T-helper 2 cell treated with Interferon-gamma antibody and Interleukin-4, amounts not matched to agents 100 ng/mL and 5 ng/mL, for 36 hours (primary cell): ENCODE data around the gene MICALL1. TPM values are rescaled to one million over a fixed set of nuclear protein-coding genes. Genes with fewer than 3 reads are reported as not detected.

Source experiments
- intact Hi-C: fragments of 100-400 bp; cut with micrococcal nuclease; formaldehyde crosslinking; loops from one replicate; pipeline ENCODE4 v1.15.1; 2023
- total RNA-seq: library from RNA; stranded (reverse); gene quantifications from 2 replicates; pipeline ENCODE4 v1.2.3, GENCODE V29; 2022

The MICALL1 gene, protein sequence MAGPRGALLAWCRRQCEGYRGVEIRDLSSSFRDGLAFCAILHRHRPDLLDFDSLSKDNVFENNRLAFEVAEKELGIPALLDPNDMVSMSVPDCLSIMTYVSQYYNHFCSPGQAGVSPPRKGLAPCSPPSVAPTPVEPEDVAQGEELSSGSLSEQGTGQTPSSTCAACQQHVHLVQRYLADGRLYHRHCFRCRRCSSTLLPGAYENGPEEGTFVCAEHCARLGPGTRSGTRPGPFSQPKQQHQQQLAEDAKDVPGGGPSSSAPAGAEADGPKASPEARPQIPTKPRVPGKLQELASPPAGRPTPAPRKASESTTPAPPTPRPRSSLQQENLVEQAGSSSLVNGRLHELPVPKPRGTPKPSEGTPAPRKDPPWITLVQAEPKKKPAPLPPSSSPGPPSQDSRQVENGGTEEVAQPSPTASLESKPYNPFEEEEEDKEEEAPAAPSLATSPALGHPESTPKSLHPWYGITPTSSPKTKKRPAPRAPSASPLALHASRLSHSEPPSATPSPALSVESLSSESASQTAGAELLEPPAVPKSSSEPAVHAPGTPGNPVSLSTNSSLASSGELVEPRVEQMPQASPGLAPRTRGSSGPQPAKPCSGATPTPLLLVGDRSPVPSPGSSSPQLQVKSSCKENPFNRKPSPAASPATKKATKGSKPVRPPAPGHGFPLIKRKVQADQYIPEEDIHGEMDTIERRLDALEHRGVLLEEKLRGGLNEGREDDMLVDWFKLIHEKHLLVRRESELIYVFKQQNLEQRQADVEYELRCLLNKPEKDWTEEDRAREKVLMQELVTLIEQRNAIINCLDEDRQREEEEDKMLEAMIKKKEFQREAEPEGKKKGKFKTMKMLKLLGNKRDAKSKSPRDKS
- 27.9 and 29.3 TPM in 2 replicates for total RNA-seq

DNA sequence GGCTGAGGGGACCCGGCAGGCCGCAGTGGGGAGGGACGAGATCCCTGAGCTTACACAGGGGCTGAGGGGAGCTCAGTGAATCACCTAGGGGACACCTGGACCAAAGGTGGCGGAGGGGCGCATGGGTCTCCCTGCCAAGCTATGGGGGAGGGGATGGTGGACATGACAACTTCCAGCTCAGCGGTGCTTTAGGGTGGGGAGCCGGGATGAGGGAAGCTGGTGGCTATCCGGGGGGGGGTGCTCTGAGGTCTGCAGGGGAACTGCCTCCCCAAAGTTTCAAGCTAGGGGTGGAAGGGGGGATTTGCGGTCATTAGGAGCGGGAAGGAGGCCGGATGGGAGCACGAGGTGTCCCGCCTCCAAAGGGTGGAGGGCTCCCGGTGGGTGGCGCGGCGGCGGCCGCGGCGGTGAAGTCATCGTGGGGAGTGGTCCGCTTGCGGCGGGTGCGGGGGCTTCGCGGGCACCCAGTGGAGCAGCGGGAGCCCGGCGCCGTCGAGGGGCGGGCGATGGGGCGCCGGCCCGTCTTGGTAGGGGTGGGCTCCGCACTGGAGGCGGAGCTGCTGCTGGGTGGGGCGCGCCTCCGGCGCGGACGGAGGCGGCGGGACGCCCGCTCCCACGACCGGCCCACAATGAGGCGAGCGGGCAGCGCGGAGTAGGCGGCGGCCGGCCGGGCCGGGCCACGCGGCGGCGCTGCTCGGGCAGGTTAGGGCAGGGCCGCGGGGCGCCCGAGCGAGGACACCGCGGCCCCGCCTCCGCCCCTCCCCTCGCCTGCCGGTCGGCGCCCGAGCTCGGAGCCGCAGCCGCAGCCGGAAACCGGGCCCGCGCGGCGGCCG lies at the start of gene MICALL1:
Gene MICALL1, plus strand, starts transcription at position 764 of the 830 bp plus-strand sequence. CDS start 126 bp downstream, outside the sequence.
- intact Hi-C loops = loop anchor here (5.0 kb wide), 1 partner anchor 47 kb away; the partner anchor contains the start of genes C22orf23 and POLR2F

DNA sequence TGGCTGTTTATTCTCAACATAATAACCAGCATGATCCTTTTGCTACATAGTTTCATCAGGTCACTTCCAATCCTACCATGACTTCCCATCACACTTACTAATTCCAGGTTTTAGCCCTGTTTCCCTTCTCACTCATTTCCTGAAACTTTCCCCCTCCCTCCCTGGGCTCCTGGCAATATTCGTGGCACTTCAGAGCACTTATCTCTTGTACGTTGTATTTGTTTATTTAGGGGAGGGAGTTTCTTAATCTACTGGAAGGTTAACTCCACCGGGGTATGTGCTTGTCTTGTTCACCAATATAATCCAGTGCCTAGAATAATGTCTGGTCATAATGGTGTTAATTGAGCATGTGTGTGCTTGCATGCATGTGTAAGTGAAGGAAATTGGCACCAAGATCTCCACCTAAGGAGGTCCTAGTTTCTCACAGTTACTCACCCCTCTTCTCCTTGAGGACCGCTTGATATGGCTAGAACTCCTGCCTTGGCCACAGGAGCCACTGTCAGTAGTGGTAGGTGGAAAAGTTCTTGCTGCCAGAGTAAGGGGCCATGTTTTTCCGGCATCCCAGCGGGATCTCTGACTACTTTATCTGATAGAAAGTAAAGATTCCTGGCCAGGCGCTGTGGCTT lies 45.2 kb upstream of the MICALL1 start:
- intact Hi-C loops = no loop called here

DNA sequence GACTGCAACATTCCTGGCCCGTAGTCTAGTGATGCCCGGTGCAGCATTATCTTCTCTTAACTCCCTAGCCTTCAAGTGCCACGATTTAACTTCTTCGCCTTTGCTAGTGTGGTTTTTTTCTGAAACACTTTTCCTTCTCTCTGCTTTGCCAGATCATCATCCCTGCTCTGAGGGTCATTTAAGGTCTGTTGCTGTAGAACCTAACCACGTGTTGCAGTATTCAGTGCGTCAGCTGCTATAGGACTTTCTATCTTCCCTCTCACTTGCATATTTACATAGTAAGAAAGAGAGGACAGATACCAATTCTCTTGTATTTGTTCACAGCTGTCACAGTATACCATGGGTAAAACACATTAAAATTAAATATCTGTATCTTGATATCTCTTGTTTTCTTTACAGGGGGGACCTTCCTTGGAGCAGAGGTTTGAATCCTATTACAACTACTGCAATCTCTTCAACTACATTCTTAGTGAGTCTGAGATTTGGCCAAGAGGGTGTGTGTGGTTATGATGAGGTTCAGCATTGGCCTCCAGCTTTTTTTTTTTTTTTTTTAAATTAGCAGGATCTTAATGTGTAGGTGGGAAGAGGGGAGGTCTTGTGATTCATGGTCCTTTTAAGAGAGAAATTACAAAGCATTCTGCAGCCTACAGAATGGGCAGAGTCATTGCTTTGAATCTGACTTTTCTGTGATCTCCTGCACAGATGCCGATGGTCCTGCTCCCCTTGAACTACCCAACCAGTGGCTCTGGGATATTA lies 43.3 kb upstream of the MICALL1 start:
- intact Hi-C loops = loop anchor here (1.0 kb wide), 1 partner anchor 45 kb away; no protein-coding TSS in a partner anchor

DNA sequence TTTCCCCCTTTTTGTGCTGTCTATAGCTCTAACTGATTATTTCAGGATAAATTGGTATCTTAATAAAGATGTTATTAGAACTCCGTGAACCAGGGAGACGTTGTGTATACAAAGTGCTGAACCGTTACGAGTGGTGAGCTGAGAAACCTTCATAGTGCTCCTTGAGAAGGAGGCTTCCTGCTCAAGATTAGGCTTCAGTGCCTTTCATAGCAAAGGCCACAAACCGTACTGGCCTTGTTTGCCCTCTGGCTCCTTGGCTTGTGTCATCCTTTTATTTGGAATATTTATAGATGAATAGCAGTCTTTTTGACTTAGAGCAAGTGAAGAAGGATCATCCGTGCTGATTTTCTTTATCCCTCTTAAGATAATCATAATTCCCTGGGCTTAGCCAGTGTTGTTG lies 40.6 kb upstream of the MICALL1 start:
- intact Hi-C loops = no loop called here

DNA sequence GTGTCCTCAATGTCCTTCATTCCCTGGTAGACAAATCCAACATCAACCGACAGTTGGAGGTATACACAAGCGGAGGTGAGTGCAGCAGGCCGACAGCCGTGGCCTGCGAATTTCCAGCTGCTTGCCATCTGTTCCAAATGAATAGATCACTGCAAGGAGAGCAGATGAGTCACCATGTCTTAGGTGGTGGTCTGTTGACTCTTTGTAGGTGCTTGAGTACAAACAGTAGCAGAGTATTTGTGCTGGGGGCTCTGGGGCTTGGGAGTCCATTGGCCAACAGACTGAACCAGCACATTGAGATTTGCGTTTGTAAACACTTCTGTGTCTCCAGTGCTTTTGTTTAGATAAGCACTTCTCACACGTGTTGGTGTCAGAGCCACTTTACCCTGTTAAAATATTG lies 35.8 kb upstream of the MICALL1 start:
- intact Hi-C loops = no loop called here

DNA sequence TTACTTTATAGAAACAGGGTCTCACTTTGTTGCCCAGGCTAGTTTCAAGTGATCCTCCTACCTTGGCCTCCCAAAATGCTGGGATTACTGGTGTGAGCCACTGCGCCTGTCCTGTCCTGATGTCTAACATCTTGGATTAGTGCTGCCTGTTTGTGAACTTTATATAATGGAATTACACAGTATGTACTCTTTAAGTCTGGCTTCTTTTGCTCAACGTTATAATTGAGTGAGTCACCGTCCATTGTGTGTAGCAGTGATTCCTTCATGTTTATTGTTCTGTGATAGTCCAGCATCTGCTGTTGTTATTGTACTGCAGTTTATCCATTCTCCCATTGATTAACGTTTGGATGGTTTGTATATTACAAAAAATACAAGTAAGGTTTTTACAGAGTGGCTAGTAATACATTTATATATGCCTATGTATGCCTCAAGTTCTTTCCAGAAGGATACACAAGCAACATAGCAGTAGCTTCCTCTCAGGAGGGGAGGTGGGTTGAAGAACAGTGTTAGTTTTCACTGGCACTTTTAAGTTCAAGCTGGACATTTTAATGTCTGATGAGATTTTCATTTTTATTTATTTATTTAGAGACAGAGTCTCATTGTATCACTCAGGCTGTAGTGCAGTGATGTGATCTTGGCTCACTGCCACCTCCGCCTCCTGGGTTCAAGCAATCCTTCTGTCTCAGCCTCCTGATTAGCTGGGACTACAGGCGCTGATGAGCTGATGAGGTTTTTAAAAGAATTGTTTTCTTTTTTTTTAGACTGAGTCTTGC lies 25.2 kb upstream of the MICALL1 start:
- intact Hi-C loops = no loop called here

DNA sequence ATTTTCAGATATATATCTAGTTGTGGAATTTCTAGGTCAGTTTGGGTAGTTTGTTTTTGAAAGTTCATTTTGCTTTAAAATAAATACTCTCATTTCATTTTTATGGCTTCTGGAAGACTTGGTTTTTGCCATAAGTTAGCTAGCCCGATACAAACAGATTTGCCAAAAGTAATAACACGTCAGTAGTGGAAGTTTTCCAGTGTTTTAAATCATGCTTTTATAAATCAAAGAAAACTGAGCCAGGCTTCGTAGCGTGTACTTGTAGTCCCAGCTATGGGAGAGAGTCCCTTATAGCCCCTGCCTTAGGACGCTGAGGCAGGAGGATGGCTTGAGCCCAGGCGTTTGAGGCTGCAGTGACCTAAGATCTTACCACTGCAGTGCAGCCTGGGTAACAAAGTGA lies 21.7 kb upstream of the MICALL1 start:
- intact Hi-C loops = no loop called here

DNA sequence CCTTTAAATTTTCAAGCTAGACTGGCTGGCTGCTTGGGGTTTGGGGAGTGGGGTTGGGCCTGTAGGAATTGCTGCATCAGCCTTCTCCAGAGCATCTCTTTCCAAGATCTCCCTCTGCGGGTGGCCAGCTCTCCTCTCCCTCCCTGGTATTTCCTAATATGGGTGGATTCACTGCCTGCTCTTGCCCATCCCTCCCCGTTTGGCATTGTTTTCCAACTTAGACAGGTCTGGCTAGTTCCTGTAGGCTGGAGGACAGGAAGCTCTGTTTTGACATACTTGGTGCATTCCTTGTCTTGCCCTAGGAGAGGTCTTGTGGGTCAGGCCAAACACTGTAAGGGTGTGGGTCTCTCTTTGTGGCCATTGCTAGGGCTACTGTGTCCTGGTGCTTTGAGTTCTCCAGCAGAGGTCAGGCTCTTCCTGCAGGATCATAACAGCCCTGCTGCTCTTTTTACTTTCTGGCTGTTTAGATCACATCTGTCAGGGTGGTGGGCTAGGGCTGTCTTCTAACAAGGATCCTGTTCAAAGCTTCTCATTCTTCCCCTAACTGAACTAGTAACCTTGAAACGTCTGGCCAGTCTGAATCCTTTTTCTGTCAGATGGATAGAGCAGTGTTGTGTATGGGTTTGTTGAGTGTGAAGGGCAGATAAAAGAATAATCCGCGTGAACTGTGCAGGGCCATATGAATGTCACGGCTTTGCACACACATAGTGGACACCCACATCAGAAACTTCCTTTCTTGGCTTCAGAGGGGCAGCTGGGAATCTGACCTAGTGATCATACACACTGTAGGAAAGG lies 18.3 kb upstream of the MICALL1 start:
- intact Hi-C loops = no loop called here

DNA sequence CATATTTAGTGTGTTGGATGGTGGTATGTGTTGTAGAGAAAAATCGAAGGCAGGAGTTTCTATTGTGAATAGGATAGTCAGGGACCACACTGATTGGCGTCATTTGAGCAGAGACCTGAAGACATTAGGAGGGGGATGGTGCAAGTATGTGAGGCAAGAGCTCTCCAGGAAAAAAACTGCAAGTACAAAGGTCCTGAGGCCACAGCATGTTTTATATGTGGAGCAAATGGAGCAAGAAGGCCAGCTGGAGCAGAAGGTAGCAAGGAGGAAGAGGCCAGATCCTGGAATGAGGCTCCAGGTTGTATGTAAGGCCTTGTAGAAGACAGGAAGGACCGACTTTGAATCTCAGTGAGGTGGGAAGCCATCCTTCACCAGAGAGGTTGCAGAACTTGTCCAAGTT lies 14.2 kb upstream of the MICALL1 start:
- intact Hi-C loops = no loop called here

DNA sequence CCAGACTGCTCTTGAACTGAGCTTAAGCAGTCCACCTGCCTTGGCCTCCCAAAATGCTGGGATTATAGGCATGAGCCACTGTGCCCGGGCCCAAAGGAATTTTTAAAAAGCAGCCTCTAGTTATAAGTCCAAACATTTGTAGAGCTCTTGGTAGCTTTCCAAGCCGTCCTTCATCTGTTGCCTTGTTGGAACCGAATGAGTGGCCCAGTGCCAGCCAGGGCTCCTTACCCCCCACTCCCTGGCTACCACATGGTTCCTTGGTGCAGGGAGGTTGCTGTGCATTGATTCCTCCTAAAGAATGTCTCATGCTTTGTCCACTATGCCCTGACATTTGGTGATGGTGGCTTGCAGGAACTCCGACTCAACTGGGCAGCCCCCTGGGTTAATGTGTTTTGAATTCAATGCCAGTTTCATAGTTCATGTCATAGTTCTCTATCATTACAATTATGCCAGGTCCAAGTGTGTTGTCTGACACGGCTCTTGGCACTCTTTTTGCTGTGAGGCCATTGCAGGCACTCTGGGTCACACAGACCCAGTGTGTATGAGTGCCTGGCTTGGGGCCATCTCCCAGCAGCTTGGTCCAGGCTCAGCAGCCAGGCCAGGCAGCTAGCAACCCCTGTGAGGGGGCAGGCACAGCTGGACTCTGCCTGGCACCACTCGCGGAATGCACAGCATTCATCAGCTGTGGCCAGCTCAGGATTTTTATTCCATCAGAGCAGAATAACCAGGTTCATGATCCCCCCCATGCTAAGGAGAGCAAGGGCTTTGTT lies 13.3 kb upstream of the MICALL1 start:
- intact Hi-C loops = no loop called here

DNA sequence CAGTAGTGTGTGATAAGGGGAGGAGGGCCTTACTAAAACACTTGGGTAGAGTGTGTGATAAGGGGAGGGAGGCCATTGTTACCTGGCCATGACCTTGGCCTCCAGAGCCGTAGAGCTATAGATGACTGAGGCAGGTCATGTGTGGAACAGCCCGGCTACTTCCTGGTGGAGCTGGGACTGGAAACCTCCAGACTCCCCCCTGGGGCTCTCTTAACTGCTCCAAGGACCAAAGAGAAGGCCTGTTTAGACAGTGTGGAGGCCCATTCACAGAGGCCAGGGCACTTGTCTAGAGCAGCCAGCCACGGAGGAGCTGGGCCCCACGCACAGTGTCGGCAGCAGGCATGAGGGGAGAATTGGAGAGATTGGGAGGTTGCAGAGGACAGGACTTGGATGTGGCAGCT lies 12.5 kb upstream of the MICALL1 start:
- intact Hi-C loops = no loop called here

DNA sequence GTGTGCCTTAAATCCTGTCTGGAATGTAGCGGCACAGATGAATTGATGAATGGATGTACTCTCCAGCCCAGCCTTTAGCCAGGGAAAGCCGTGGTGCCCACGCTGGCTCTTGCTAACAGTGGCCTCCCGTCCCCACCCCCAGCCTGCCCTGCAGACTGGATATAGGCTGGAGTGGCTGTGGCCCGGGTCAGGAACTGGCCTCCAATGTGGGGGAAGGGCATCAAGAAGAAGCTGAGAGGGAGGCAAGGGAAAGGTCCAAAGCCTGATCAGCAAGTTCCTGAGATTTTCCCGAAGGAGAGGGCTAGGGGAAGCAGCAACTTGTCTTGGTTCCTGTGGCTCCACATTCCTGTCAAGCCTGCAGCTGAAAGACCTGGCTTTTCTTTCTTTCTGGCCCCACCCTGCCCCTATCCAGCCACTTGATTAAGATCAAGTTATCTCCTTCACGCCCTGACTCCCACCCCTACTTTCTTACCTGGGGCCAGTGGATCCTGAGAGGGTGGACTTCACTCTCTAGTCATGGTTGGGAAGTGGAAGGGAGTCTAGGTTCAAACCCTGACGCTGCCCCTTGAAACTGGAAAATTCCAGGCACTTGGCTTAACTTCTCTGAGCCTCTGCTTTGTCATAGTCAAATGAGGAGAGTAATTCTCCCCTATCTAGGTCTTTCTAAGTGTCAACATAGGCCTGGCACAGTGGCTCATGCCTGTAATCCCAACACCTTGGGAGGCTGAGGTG lies 11.0 kb upstream of the MICALL1 start:
- intact Hi-C loops = loop anchor here (5.0 kb wide), 2 partner anchors 37 to 53 kb away; partner anchors contain the start of gene ANKRD54

DNA sequence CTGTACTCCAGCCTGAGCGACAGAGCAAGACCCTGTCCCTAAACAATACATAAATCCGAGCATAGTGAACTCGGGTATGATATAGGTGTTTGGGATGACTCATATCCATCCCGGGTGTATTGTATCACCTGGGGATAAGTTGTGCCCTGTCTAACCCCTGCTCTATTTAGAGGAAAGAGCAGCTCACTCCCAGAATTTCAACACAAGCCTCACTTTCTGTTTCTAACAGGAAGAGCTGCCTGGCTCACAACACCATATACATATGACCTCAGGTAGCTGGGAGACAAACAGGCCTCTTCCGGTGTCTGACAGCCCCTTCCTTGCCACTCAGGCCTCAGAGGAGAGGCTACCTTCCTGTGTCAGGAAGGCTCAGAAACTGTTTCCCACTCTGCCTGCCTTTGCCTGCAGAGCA lies 9.9 kb upstream of the MICALL1 start:
- intact Hi-C loops = loop anchor here (5.0 kb wide), 2 partner anchors 36 to 54 kb away; partner anchors contain the start of gene ANKRD54

DNA sequence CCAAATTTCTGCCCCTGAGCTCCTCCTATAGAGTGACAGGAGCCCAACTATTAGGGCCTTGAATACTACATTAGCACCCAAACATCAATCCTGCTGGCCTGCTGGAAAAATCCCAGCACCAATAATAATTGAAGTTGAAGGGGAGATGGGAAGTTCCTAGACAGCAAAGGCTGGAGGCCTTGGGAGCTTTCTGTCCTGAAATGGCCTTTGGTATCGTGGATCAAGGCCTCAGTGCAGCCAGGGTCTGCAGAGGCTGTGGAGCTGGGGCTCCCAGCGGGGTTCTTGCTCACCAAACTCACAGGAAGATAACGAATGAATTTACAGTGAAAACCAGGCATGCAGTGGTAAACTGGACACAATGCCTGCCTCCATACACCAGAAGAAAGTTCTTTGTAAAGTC lies 9.2 kb upstream of the MICALL1 start:
- intact Hi-C loops = loop anchor here (5.0 kb wide), 2 partner anchors 35 to 55 kb away; partner anchors contain the start of gene ANKRD54

DNA sequence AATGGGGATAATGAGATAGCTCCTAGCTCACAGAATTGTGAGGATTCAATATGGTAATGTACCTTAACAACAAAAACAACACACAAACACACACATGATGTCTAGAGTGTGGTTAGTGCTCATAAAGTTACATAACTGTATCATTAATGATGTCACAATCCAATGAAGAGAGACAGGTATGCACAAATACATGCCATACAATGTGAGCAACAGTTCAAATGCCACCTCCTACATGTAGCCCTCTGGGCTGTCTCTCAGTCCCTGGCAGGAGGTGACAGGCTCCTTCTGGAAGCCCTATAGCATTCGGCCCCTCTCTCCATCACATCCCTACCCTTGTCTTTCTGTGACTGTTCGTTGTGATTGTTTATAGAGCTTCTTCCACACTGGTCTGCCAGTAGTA lies 8.3 kb upstream of the MICALL1 start:
- intact Hi-C loops = loop anchor here (5.0 kb wide), 2 partner anchors 34 to 56 kb away; partner anchors contain the start of gene ANKRD54

DNA sequence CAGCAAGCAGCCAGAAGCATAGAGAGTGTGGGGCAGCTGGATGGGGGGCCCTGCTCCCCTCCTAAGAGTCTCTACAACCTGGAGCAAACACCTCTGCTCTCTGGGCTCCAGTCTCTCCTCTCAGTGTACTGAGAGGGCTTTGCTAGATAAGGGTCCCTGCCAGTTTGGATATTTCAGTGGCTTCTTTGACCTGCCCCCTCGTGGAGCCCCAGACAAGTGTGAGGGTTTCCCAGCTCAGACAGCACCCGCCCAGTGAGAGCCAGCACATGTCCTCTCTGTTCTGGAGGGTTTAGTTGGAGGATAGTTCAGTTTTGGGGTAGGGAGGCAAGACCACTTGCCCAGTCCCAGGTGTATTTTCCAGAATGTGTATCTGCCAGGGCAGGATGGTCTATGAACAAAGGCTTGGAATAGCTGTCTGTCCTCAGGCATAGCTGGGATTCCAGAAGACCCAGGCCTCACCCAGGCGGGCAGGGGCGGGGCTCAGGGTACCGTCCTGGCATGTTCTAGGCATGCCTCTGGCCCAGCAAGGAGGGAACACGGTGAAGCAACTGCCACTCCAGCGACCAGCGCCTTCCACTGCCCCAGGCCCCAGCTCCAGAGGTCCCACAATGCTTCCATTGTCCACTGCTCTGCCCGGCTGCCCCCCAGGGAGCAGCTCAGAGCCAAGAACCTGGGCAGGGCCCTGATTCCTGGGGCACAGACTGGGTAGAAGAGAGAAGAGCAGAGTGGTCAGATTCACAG lies 7.5 kb upstream of the MICALL1 start:
- intact Hi-C loops = loop anchor here (5.0 kb wide), 2 partner anchors 34 to 56 kb away; partner anchors contain the start of gene ANKRD54
